ENCODE measurements around the gene OR51D1. TPM values are rescaled to one million over a fixed set of nuclear protein-coding genes. Genes with fewer than 3 reads are reported as not detected.

OR51D1 gene
- total RNA-seq (not detected), polyA plus RNA-seq (not detected)
- long read RNA-seq, donor 1 = 0 reads
- long read RNA-seq, donor 2 = 0 reads

GRCh38 chr11:4636962-4637661 lies at the start of gene OR51D1:
Gene OR51D1 (plus strand): TSS chr11:4637477. CDS start chr11:4639791, 2,314 bp downstream.
- WGBS, 5 donors = 32 to 41% (median 34%) methylated on average over 20 to 21 of the region's 21 CpGs
- TF ChIP-seq POLR2A (IDR thresholded peaks at IDR 0.05) = no peak
- TF ChIP-seq CTCF (IDR thresholded peaks at IDR 0.05 in 8 of 11, conservative IDR thresholded peaks at IDR 0.05 in 3 of 11) = peak; percentile 54 to 93 (median 83)
- Histone ChIP-seq H3K4me1 (peaks cover 0 to 7% (median 1%) of the 10 kb centered on the region in 6 donors), H3K27ac (no peak within 1 kb of the TSS), H3K9me3 (no peaks in the 10 kb centered on the region), H3K4me3 (peak within 1 kb of the TSS in 1 of 8 donors; percentile 46), H3K27me3 (replicated peaks in 1 of 7) (peaks cover 0 to 14% (median 0%) of the 10 kb centered on the region in 7 donors), H3K36me3 (no peaks in the 10 kb centered on the region)
- intact Hi-C loops (cut with DNase I; ENCODE audit: low total_unique reads) = no loop called here
- peak; percentile 89 for DNase-seq

- Histone ChIP-seq H3K9me3 (no peaks in the 10 kb centered on the region), H3K36me3 (no peaks in the 10 kb centered on the region), H3K4me1 (no peaks in the 10 kb centered on the region), H3K4me3 (no peak overlapping the region), H3K27me3 (replicated peaks in 1 of 7) (peaks cover 0 to 9% (median 0%) of the 10 kb centered on the region in 7 donors), H3K27ac (no peak overlapping the region)
- intact Hi-C loops (cut with DNase I; ENCODE audit: low total_unique reads) = no loop called here
- WGBS, 5 donors = 48 to 79% (median 71%) methylated on average over 3 of the region's 3 CpGs
- TF ChIP-seq CTCF (IDR thresholded peaks at IDR 0.05 in 8 of 11, conservative IDR thresholded peaks at IDR 0.05 in 3 of 11) (no peak), POLR2AphosphoS5 (IDR thresholded peaks at IDR 0.05) (no peak), POLR2A (IDR thresholded peaks at IDR 0.05) (no peak)
- DNase-seq = no peak
Observed at GRCh38 chr11:4589017-4589416, 48.3 kb upstream of the OR51D1 start.

GRCh38 chr11:4593739-4594138 lies 43.5 kb upstream of the OR51D1 start, which contains the start of gene OR52I1:
Gene OR52I1 (plus strand): TSS chr11:4594039. CDS start chr11:4594039, 0 bp downstream.
- H3K4me1 ChIP-seq = no peaks in the 10 kb centered on the region
- H3K9me3 ChIP-seq = no peaks in the 10 kb centered on the region
- TF ChIP-seq POLR2A (IDR thresholded peaks at IDR 0.05) = no peak
- TF ChIP-seq CTCF (IDR thresholded peaks at IDR 0.05 in 8 of 11, conservative IDR thresholded peaks at IDR 0.05 in 3 of 11) = no peak
- TF ChIP-seq POLR2AphosphoS5 (IDR thresholded peaks at IDR 0.05) = no peak
- DNase-seq = no peak
- WGBS, 5 donors = 84 to 96% (median 88%) methylated on average over 1 of the region's 1 CpG
- intact Hi-C loops (cut with DNase I; ENCODE audit: low total_unique reads) = no loop called here
- H3K27me3 ChIP-seq (replicated peaks in 1 of 7) = no peaks in the 10 kb centered on the region
- no peak within 1 kb of the TSS for H3K4me3 ChIP-seq
- H3K36me3 ChIP-seq = peaks cover 0 to 35% (median 10%) of the 10 kb centered on the region in 6 donors
- H3K27ac ChIP-seq = no peak within 1 kb of the TSS

GRCh38 chr11:4605057-4605456 lies 32.2 kb upstream of the OR51D1 start:
- 88 to 97% (median 95%) methylated on average over 4 of the region's 4 CpGs for WGBS, 5 donors
- DNase-seq = no peak
- TF ChIP-seq CTCF (IDR thresholded peaks at IDR 0.05 in 8 of 11, conservative IDR thresholded peaks at IDR 0.05 in 3 of 11) (no peak), POLR2A (IDR thresholded peaks at IDR 0.05) (no peak)
- no peak overlapping the region for H3K27ac ChIP-seq
- no peaks in the 10 kb centered on the region for H3K27me3 ChIP-seq (replicated peaks in 1 of 7)
- peaks cover 8 to 37% (median 23%) of the 10 kb centered on the region in 6 donors for H3K4me1 ChIP-seq
- H3K9me3 ChIP-seq = no peaks in the 10 kb centered on the region
- intact Hi-C loops (cut with DNase I; ENCODE audit: low total_unique reads) = no loop called here
- peaks cover 7 to 54% (median 45%) of the 10 kb centered on the region in 6 donors for H3K36me3 ChIP-seq
- H3K4me3 ChIP-seq = no peak overlapping the region
